Endodermal cell (in vitro differentiated cells): ENCODE measurements around the gene DNAH9. TPM values are rescaled to one million over a fixed set of nuclear protein-coding genes. Genes with fewer than 3 reads are reported as not detected.

Experiments used
- DNase-seq: peaks from one replicate; pipeline ENCODE4 v3.0.0-alpha.2; 2017
- H3K27ac ChIP-seq: 2 replicates; pipeline ENCODE4 v1.5.1; 2013; ENCODE audit warnings: mild to moderate bottlenecking, low read depth, low read length, moderate library complexity
- H3K27me3 ChIP-seq: 2 replicates; pipeline ENCODE4 v1.6.1; 2013; ENCODE audit warnings: mild to moderate bottlenecking, low read length, moderate library complexity; ENCODE audit not compliant: insufficient read depth, control insufficient read depth, poor library complexity, severe bottlenecking
- H3K36me3 ChIP-seq: 2 replicates; pipeline ENCODE4 v1.7.0; 2013; ENCODE audit warnings: mild to moderate bottlenecking, low read length, moderate library complexity; ENCODE audit not compliant: control insufficient read depth, insufficient read depth
- H3K4me1 ChIP-seq: one replicate; pipeline ENCODE4 v1.7.0; 2013; ENCODE audit warnings: low read length; ENCODE audit not compliant: control insufficient read depth, insufficient read depth
- H3K4me3 ChIP-seq: 2 replicates; pipeline ENCODE4 v1.5.1; 2013; ENCODE audit warnings: mild to moderate bottlenecking, low read length, moderate library complexity
- H3K9ac ChIP-seq: 2 replicates; pipeline ENCODE4 v1.6.1; 2013; ENCODE audit warnings: mild to moderate bottlenecking, low read length, moderate library complexity; ENCODE audit not compliant: poor library complexity, severe bottlenecking; ENCODE audit errors: extremely low read depth
- H3K9me3 ChIP-seq: 2 replicates; pipeline ENCODE4 v1.6.1; 2013; ENCODE audit warnings: mild to moderate bottlenecking, low read length, moderate library complexity; ENCODE audit not compliant: control insufficient read depth
- H3K27ac Mint-ChIP-seq: 2 replicates; pipeline ENCODE4 v1.8.0; 2020; ENCODE audit warnings: mixed read lengths
- H3K27me3 Mint-ChIP-seq: 2 replicates; pipeline ENCODE4 v1.8.0; 2021; ENCODE audit warnings: mild to moderate bottlenecking, mixed read lengths; ENCODE audit not compliant: insufficient read depth
- H3K36me3 Mint-ChIP-seq: 2 replicates; pipeline ENCODE4 v1.8.0; 2020; ENCODE audit warnings: low read depth, mixed read lengths
- H3K4me1 Mint-ChIP-seq: 2 replicates; pipeline ENCODE4 v1.8.0; 2020; ENCODE audit warnings: mixed read lengths
- H3K4me3 Mint-ChIP-seq: 2 replicates; pipeline ENCODE4 v1.8.0; 2020; ENCODE audit warnings: mild to moderate bottlenecking, moderate library complexity, mixed read lengths
- H3K9me3 Mint-ChIP-seq: 2 replicates; pipeline ENCODE4 v1.8.0; 2020; ENCODE audit warnings: mild to moderate bottlenecking, mixed read lengths
- WGBS, 2 experiments: methylation state at CpG; one replicate each; pipeline versions ENCODE4 v1.1.5 to v1.1.7; 2013; ENCODE audit warnings: missing lambda C conversion rate in 2 of 2, mixed read lengths in 1 of 2; ENCODE audit not compliant: insufficient coverage in 1 of 2, insufficient read length in 1 of 2; 5-methylcytosine and 5-hydroxymethylcytosine counted together
- total RNA-seq, 2 donors: library from RNA; stranded (reverse); fragmentation: NEBNext Ultra II Directional in 1 of 2; extraction: Animal tissue kit (Norgen Biotek cat#: 25700) in 1 of 2; gene quantifications; 2 replicates in 1 of 2; 3 replicates in 1 of 2; pipeline ENCODE4 v1.2.1, GENCODE V29; 2021
- TF ChIP-seq, protein P1 (sequence below): fragments of 200-600 bp; sonication (generic); conservative IDR thresholded peaks from 2 replicates; pipeline ENCODE4 v1.5.0; 2021; ENCODE audit warnings: antibody characterized with exemption, mild to moderate bottlenecking

Gene DNAH9
- total RNA-seq, 2 donors from 2014 or later, result 0.64 to 1.2 TPM

DNA sequence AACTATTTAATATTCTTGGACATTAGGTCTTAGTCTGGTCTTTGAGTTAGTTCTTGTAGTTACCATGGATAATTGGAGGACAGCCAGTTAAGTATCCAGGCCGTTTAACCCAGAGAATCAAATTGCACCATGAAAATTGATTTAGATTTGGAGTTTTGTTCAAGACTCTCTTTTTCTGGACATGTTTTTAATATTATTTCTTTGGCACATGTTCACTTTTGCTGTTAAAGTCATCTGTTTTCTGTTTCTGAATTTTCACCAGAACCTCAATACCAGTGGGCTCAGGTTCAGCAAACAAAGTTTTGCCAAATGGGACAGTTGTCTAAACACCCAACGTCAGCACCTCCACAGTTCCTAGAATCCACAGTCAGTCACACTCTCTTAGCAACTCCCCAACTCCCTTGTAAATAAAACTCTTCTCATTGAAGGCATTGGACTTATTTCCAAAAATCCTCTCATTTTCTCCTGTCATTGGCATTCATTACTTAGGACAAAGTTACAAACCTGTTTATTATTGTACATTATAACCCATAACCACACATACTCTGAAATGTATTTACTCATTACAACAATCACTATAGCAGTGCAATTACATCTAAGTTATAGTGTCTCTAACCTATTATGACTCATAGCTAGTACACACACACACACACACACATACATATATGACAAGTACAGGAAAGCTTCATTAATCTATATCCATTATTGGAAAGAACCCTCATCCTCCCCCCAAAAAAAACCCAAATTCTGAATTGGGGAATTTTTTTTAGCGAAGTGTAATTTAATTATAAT, 33.5 kb upstream of the DNAH9 start:
- TF ChIP-seq, protein P1, sequence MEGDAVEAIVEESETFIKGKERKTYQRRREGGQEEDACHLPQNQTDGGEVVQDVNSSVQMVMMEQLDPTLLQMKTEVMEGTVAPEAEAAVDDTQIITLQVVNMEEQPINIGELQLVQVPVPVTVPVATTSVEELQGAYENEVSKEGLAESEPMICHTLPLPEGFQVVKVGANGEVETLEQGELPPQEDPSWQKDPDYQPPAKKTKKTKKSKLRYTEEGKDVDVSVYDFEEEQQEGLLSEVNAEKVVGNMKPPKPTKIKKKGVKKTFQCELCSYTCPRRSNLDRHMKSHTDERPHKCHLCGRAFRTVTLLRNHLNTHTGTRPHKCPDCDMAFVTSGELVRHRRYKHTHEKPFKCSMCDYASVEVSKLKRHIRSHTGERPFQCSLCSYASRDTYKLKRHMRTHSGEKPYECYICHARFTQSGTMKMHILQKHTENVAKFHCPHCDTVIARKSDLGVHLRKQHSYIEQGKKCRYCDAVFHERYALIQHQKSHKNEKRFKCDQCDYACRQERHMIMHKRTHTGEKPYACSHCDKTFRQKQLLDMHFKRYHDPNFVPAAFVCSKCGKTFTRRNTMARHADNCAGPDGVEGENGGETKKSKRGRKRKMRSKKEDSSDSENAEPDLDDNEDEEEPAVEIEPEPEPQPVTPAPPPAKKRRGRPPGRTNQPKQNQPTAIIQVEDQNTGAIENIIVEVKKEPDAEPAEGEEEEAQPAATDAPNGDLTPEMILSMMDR, result no peak
- no peak overlapping the region for H3K9ac ChIP-seq
- no peak overlapping the region for H3K27ac ChIP-seq
- DNase-seq, result no peak
- H3K36me3 ChIP-seq, result no peaks in the 10 kb centered on the region
- WGBS, 2 experiments, result 52 to 70% methylated on average over 2 of the region's 3 CpGs
- no peak overlapping the region for H3K27ac Mint-ChIP-seq
- H3K4me3 ChIP-seq, result no peak overlapping the region
- no peaks in the 10 kb centered on the region for H3K9me3 Mint-ChIP-seq
- peaks cover 1% of the 10 kb centered on the region for H3K4me1 ChIP-seq
- H3K9me3 ChIP-seq, result no peaks in the 10 kb centered on the region
- H3K27me3 Mint-ChIP-seq, result peaks cover 6% of the 10 kb centered on the region
- H3K27me3 ChIP-seq, result no peaks in the 10 kb centered on the region
- H3K36me3 Mint-ChIP-seq, result no peaks in the 10 kb centered on the region
- no peak overlapping the region for H3K4me3 Mint-ChIP-seq
- H3K4me1 Mint-ChIP-seq, result peaks cover 1% of the 10 kb centered on the region

- TF ChIP-seq, protein P1, result no peak
- no peaks in the 10 kb centered on the region for H3K4me1 Mint-ChIP-seq
- H3K27ac Mint-ChIP-seq, result no peak overlapping the region
- peaks cover 8% of the 10 kb centered on the region for H3K27me3 Mint-ChIP-seq
- 68 to 87% methylated on average over 2 to 4 of the region's 4 CpGs for WGBS, 2 experiments
- no peak overlapping the region for H3K27ac ChIP-seq
- H3K9me3 Mint-ChIP-seq, result no peaks in the 10 kb centered on the region
- no peaks in the 10 kb centered on the region for H3K36me3 ChIP-seq
- H3K9me3 ChIP-seq, result no peaks in the 10 kb centered on the region
- no peak overlapping the region for H3K4me3 Mint-ChIP-seq
- no peak overlapping the region for H3K9ac ChIP-seq
- no peaks in the 10 kb centered on the region for H3K27me3 ChIP-seq
- no peak overlapping the region for H3K4me3 ChIP-seq
- H3K36me3 Mint-ChIP-seq, result no peaks in the 10 kb centered on the region
- DNase-seq, result no peak
- no peaks in the 10 kb centered on the region for H3K4me1 ChIP-seq
Observed at GRCh38 chr17:11565591-11565990, 32.7 kb upstream of the DNAH9 start.

GRCh38 chr17:11578998-11579397, 19.3 kb upstream of the DNAH9 start:
- Mint-ChIP-seq H3K9me3 (peaks cover 1% of the 10 kb centered on the region), H3K27me3 (peaks cover 16% of the 10 kb centered on the region), H3K27ac (no peak overlapping the region), H3K36me3 (no peaks in the 10 kb centered on the region), H3K4me1 (peaks cover 16% of the 10 kb centered on the region), H3K4me3 (no peak overlapping the region)
- Histone ChIP-seq H3K36me3 (no peaks in the 10 kb centered on the region), H3K9ac (no peak overlapping the region), H3K4me3 (no peak overlapping the region), H3K27ac (no peak overlapping the region), H3K4me1 (no peaks in the 10 kb centered on the region), H3K27me3 (no peaks in the 10 kb centered on the region), H3K9me3 (peaks cover 17% of the 10 kb centered on the region)
- TF ChIP-seq, protein P1, result no peak
- DNase-seq, result no peak
- 73 to 80% methylated on average over 1 to 3 of the region's 3 CpGs for WGBS, 2 experiments
